Liver (tissue), 9 donors: Measurements from ENCODE around the gene TRAPPC12. TPM values are rescaled to one million over a fixed set of nuclear protein-coding genes. Genes with fewer than 3 reads are reported as not detected.

ENCODE experiments used
- DNase-seq: peaks from one replicate; pipeline ENCODE4 v3.0.0-alpha.2; 2017; ENCODE audit warnings: low spot score
- H3K27ac ChIP-seq, 2 donors: one replicate each; pipeline ENCODE4 v1.7.0; 2013; ENCODE audit warnings: inconsistent platforms in 2 of 2, low read length in 2 of 2, control low read depth in 1 of 2, low read depth in 1 of 2, mild to moderate bottlenecking in 1 of 2
- H3K27me3 ChIP-seq, 4 donors: one replicate each; pipeline versions ENCODE4 v1.6.1 to v1.7.0; 2013; ENCODE audit warnings: low read length in 3 of 4, inconsistent platforms in 1 of 4, mild to moderate bottlenecking in 1 of 4, moderate library complexity in 1 of 4; ENCODE audit not compliant: control insufficient read depth in 4 of 4, insufficient read depth in 4 of 4
- H3K36me3 ChIP-seq, 4 donors: one replicate each; pipeline versions ENCODE4 v1.6.1 to v1.7.0; 2013; ENCODE audit warnings: low read length in 3 of 4, mild to moderate bottlenecking in 3 of 4, low read depth in 1 of 4, moderate library complexity in 1 of 4; ENCODE audit not compliant: control insufficient read depth in 4 of 4, insufficient read depth in 3 of 4
- H3K4me1 ChIP-seq, 4 donors: one replicate each; pipeline versions ENCODE4 v1.6.1 to v1.7.0; 2013; ENCODE audit warnings: low read length in 3 of 4, mild to moderate bottlenecking in 3 of 4, moderate library complexity in 1 of 4; ENCODE audit not compliant: control insufficient read depth in 4 of 4, insufficient read depth in 4 of 4
- H3K4me3 ChIP-seq, 3 donors: one replicate each; pipeline versions ENCODE4 v1.6.1 to v1.7.0; 2013; ENCODE audit warnings: low read length in 3 of 3, control low read depth in 1 of 3, low read depth in 1 of 3, mild to moderate bottlenecking in 1 of 3
- H3K9ac ChIP-seq, 2 donors: one replicate each; pipeline ENCODE4 v1.7.0; 2013; ENCODE audit warnings: low read length in 2 of 2, mild to moderate bottlenecking in 2 of 2, moderate library complexity in 2 of 2, control low read depth in 1 of 2, low read depth in 1 of 2
- H3K9me3 ChIP-seq, 4 donors: one replicate each; pipeline versions ENCODE4 v1.6.1 to v1.7.0; 2013; ENCODE audit warnings: low read length in 3 of 4; ENCODE audit not compliant: control insufficient read depth in 4 of 4
- ATF3 ChIP-seq: IDR thresholded peaks from 2 replicates; pipeline ENCODE4 v1.6.1; 2016; ENCODE audit warnings: antibody characterized with exemption
- EGR1 ChIP-seq, 2 donors: IDR thresholded peaks; 2 replicates each; pipeline ENCODE4 v1.6.1; 2016 to 2018; ENCODE audit warnings: antibody characterized with exemption in 2 of 2, low read depth in 2 of 2
- FOXA2 ChIP-seq: IDR thresholded peaks from 2 replicates; pipeline ENCODE4 v1.6.1; 2016; ENCODE audit warnings: antibody characterized with exemption
- GABPA ChIP-seq, 2 donors: IDR thresholded peaks in 1 of 2; conservative IDR thresholded peaks in 1 of 2; 2 replicates each; pipeline ENCODE4 v1.6.1; 2016; ENCODE audit warnings: antibody characterized with exemption in 2 of 2, mild to moderate bottlenecking in 1 of 2, moderate library complexity in 1 of 2
- HNF4A ChIP-seq, 2 donors: conservative IDR thresholded peaks; 2 replicates each; pipeline ENCODE4 v1.6.1; 2016; ENCODE audit warnings: antibody characterized with exemption in 2 of 2, mild to moderate bottlenecking in 2 of 2
- HNF4G ChIP-seq: IDR thresholded peaks from 2 replicates; pipeline ENCODE4 v1.6.1; 2016; ENCODE audit warnings: antibody characterized with exemption
- JUND ChIP-seq, 2 donors: IDR thresholded peaks; 2 replicates each; pipeline ENCODE4 v1.6.1; 2016; ENCODE audit warnings: antibody characterized with exemption in 2 of 2
- NR2F2 ChIP-seq: IDR thresholded peaks from 2 replicates; pipeline ENCODE4 v1.6.1; 2016; ENCODE audit warnings: antibody characterized with exemption
- REST ChIP-seq: IDR thresholded peaks from 2 replicates; pipeline ENCODE4 v1.6.1; 2016; ENCODE audit warnings: antibody characterized with exemption, mild to moderate bottlenecking
- RXRA ChIP-seq, 2 donors: IDR thresholded peaks; 2 replicates each; pipeline ENCODE4 v1.6.1; 2017 to 2018; ENCODE audit warnings: antibody characterized with exemption in 2 of 2, mild to moderate bottlenecking in 1 of 2
- TAF1 ChIP-seq: conservative IDR thresholded peaks from 2 replicates; pipeline ENCODE4 v1.6.1; 2016; ENCODE audit warnings: antibody characterized with exemption, mild to moderate bottlenecking
- YY1 ChIP-seq: IDR thresholded peaks from 2 replicates; pipeline ENCODE4 v1.6.1; 2016; ENCODE audit warnings: antibody characterized with exemption, mild to moderate bottlenecking
- ZBTB33 ChIP-seq: IDR thresholded peaks from 2 replicates; pipeline ENCODE4 v1.6.1; 2016; ENCODE audit warnings: antibody characterized with exemption
- WGBS: extraction: QIAGEN DNeasy Blood & Tissue Kit; methylation state at CpG from one replicate; pipeline ENCODE4 v1.1.7; 2013; 5-methylcytosine and 5-hydroxymethylcytosine counted together
- polyA plus RNA-seq, 2 donors: library from polyadenylated mRNA; stranded (reverse) in 1 of 2; unstranded in 1 of 2; fragments of 200-250 nt in 1 of 2; fragments of >200 nt in 1 of 2; fragmentation: Nextera tagmentation in 1 of 2; extraction: Ambion mirVana in 1 of 2; gene quantifications; one replicate each; pipeline versions ENCODE4 v1.2.1 to v1.2.3, GENCODE V29; 2013 to 2015
- total RNA-seq, 2 donors: library from RNA; depleted of rRNA; stranded (reverse); fragments of >200 nt; gene quantifications; one replicate each; pipeline ENCODE4 v1.2.3, GENCODE V29; 2014
- donor health status: healthy.
- donor health status: healthy.
- donor health status: healthy.
- donor health status: healthy.
- donor health status: healthy.

Gene TRAPPC12
- total and polyA plus RNA-seq, 4 donors, result 30.2 to 60.9 (median 39.7) TPM

GRCh38 chr2:3487028-3487425 is 107.5 kb downstream of the TRAPPC12 start:
- Histone ChIP-seq H3K27ac (no peak overlapping the region), H3K36me3 (no peaks in the 10 kb centered on the region), H3K4me3 (no peak overlapping the region), H3K27me3 (no peaks in the 10 kb centered on the region), H3K9ac (no peak overlapping the region), H3K4me1 (no peaks in the 10 kb centered on the region), H3K9me3 (no peaks in the 10 kb centered on the region)
- no peak for TF ChIP-seq NR2F2
- TF ChIP-seq JUND (IDR thresholded peaks at IDR 0.05), result no peak
- no peak for TF ChIP-seq ZBTB33
- TF ChIP-seq ATF3, result no peak
- no peak for TF ChIP-seq YY1
- no peak for TF ChIP-seq GABPA (IDR thresholded peaks at IDR 0.05 in 1 of 2, conservative IDR thresholded peaks at IDR 0.05 in 1 of 2)
- TF ChIP-seq TAF1, result no peak
- no peak for TF ChIP-seq HNF4A (conservative IDR thresholded peaks at IDR 0.05)
- 86% methylated on average over 9 of the region's 9 CpGs for WGBS
- DNase-seq, result no peak

- DNase-seq, result no peak
- 78% methylated on average over 10 of the region's 10 CpGs for WGBS
- no peak overlapping the region for H3K9ac ChIP-seq
Observed at GRCh38 chr2:3487432-3487831, 107.9 kb downstream of the TRAPPC12 start.

GRCh38 chr2:3488061-3488531 is 108.6 kb downstream of the TRAPPC12 start:
- no peaks in the 10 kb centered on the region for H3K36me3 ChIP-seq
- DNase-seq, result no peak
- no peaks in the 10 kb centered on the region for H3K9me3 ChIP-seq
- TF ChIP-seq GABPA (IDR thresholded peaks at IDR 0.05 in 1 of 2, conservative IDR thresholded peaks at IDR 0.05 in 1 of 2) (no peak), FOXA2 (no peak), EGR1 (IDR thresholded peaks at IDR 0.05; ENCODE audit: low read depth in 2 of 2) (no peak), HNF4A (conservative IDR thresholded peaks at IDR 0.05) (no peak), TAF1 (no peak), RXRA (IDR thresholded peaks at IDR 0.05) (no peak), ZBTB33 (no peak), HNF4G (no peak), REST (no peak), YY1 (no peak), ATF3 (no peak), JUND (IDR thresholded peaks at IDR 0.05) (no peak)
- H3K4me1 ChIP-seq, result no peaks in the 10 kb centered on the region
- H3K27me3 ChIP-seq, result no peaks in the 10 kb centered on the region
- no peak overlapping the region for H3K4me3 ChIP-seq
- 86% methylated on average over 6 of the region's 6 CpGs for WGBS
- H3K27ac ChIP-seq, result no peak overlapping the region
- H3K9ac ChIP-seq, result no peak overlapping the region

More at GRCh38 chr2:3487432-3487831, 107.9 kb downstream of the TRAPPC12 start:
- no peaks in the 10 kb centered on the region for H3K27me3 ChIP-seq
- no peak overlapping the region for H3K4me3 ChIP-seq
- TF ChIP-seq NR2F2 (peak; percentile 33), GABPA (IDR thresholded peaks at IDR 0.05 in 1 of 2, conservative IDR thresholded peaks at IDR 0.05 in 1 of 2) (no peak)
- no peak overlapping the region for H3K27ac ChIP-seq
- H3K4me1 ChIP-seq, result no peaks in the 10 kb centered on the region
- no peaks in the 10 kb centered on the region for H3K9me3 ChIP-seq
- H3K36me3 ChIP-seq, result no peaks in the 10 kb centered on the region
